ENCODE results near the gene COX5A.
"Not testable (repeated sequence)": the region's sequence is repeated elsewhere in the genome, so short reads cannot be mapped to it uniquely, and the experiment has no call there.

COX5A gene

GRCh38 chr15:74901612-74902063, 36.2 kb downstream of the COX5A start:
- Histone ChIP-seq H3K4me1 (ENCODE audit: insufficient read depth, insufficient read length) (peaks cover 3% of the 10 kb centered on the region), H3K36me3 (ENCODE audit: insufficient read depth, insufficient read length, low read length) (peaks cover 78% of the 10 kb centered on the region), H3K4me3 (ENCODE audit: insufficient read length, low read depth) (no peak overlapping the region), H3K27me3 (ENCODE audit: insufficient read depth, insufficient read length) (no peaks in the 10 kb centered on the region), H3K9ac (ENCODE audit: insufficient read length, low read depth) (no peak overlapping the region), H3K9me3 (ENCODE audit: insufficient read depth, low read length) (no peaks in the 10 kb centered on the region)
- no peak for DNase-seq (ENCODE audit: low read depth, low spot score)
- no peak for TF ChIP-seq ZNF274 (IDR thresholded peaks at IDR 0.05; ENCODE audit: low read depth, low read length)
- no peak for TF ChIP-seq YY1 (IDR thresholded peaks at IDR 0.05; ENCODE audit: insufficient read depth, insufficient read length)
- TF ChIP-seq SUZ12 (IDR thresholded peaks at IDR 0.05; ENCODE audit: extremely low read depth, insufficient read depth, insufficient read length): no peak

DNA sequence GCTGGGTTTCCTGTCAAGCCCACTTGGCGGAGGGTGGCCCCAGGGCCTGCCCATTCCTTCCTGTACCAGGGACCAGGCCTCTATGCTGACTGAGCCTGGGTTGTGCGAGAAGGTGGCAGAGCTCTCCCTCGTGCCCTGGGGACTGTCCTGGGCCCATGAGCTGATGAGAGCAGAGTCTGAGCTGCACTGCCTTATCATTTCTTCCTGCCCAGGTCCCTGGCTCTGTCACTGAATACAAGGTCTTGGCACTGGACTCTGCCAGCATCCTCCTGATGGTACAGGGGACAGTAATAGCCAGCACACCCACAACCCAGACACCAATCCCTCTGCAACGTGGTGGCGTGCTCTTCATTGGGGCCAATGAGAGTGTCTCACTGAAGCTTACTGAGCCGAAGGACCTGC, 40.6 kb downstream of the COX5A start:
- no peak for DNase-seq (ENCODE audit: low read depth, low spot score)
- Histone ChIP-seq H3K4me3 (ENCODE audit: insufficient read length, low read depth) (no peak overlapping the region), H3K36me3 (ENCODE audit: insufficient read depth, insufficient read length, low read length) (peaks cover 78% of the 10 kb centered on the region), H3K4me1 (ENCODE audit: insufficient read depth, insufficient read length) (no peaks in the 10 kb centered on the region), H3K9ac (ENCODE audit: insufficient read length, low read depth) (no peak overlapping the region), H3K27me3 (ENCODE audit: insufficient read depth, insufficient read length) (no peaks in the 10 kb centered on the region), H3K9me3 (ENCODE audit: insufficient read depth, low read length) (no peaks in the 10 kb centered on the region)
- TF ChIP-seq ZNF274 (IDR thresholded peaks at IDR 0.05; ENCODE audit: low read depth, low read length): no peak
- no peak for TF ChIP-seq SUZ12 (IDR thresholded peaks at IDR 0.05; ENCODE audit: extremely low read depth, insufficient read depth, insufficient read length)

GRCh38 chr15:74896316-74896715, 41.6 kb downstream of the COX5A start:
- TF ChIP-seq SUZ12 (IDR thresholded peaks at IDR 0.05; ENCODE audit: extremely low read depth, insufficient read depth, insufficient read length) (no peak), YY1 (IDR thresholded peaks at IDR 0.05; ENCODE audit: insufficient read depth, insufficient read length) (no peak), ZNF274 (IDR thresholded peaks at IDR 0.05; ENCODE audit: low read depth, low read length) (no peak)
- no peak overlapping the region for H3K9ac ChIP-seq (ENCODE audit: insufficient read length, low read depth)
- H3K9me3 ChIP-seq (ENCODE audit: insufficient read depth, low read length): no peaks in the 10 kb centered on the region
- DNase-seq (ENCODE audit: low read depth, low spot score): no peak
- no peaks in the 10 kb centered on the region for H3K4me1 ChIP-seq (ENCODE audit: insufficient read depth, insufficient read length)
- no peak overlapping the region for H3K4me3 ChIP-seq (ENCODE audit: insufficient read length, low read depth)
- H3K36me3 ChIP-seq (ENCODE audit: insufficient read depth, insufficient read length, low read length): peaks cover 77% of the 10 kb centered on the region
- H3K27me3 ChIP-seq (ENCODE audit: insufficient read depth, insufficient read length): no peaks in the 10 kb centered on the region

GRCh38 chr15:74895830-74896229, 42.0 kb downstream of the COX5A start:
- Histone ChIP-seq H3K4me1 (ENCODE audit: insufficient read depth, insufficient read length) (no peaks in the 10 kb centered on the region), H3K27me3 (ENCODE audit: insufficient read depth, insufficient read length) (no peaks in the 10 kb centered on the region), H3K4me3 (ENCODE audit: insufficient read length, low read depth) (no peak overlapping the region), H3K9ac (ENCODE audit: insufficient read length, low read depth) (no peak overlapping the region), H3K36me3 (ENCODE audit: insufficient read depth, insufficient read length, low read length) (peaks cover 77% of the 10 kb centered on the region), H3K9me3 (ENCODE audit: insufficient read depth, low read length) (no peaks in the 10 kb centered on the region)
- TF ChIP-seq YY1 (IDR thresholded peaks at IDR 0.05; ENCODE audit: insufficient read depth, insufficient read length) (no peak), SUZ12 (IDR thresholded peaks at IDR 0.05; ENCODE audit: extremely low read depth, insufficient read depth, insufficient read length) (no peak), ZNF274 (IDR thresholded peaks at IDR 0.05; ENCODE audit: low read depth, low read length) (no peak)
- DNase-seq (ENCODE audit: low read depth, low spot score): no peak

GRCh38 chr15:74894383-74894782, 43.5 kb downstream of the COX5A start:
- H3K9ac ChIP-seq (ENCODE audit: insufficient read length, low read depth); DNase-seq (ENCODE audit: low read depth, low spot score); H3K4me1 ChIP-seq (ENCODE audit: insufficient read depth, insufficient read length); H3K9me3 ChIP-seq (ENCODE audit: insufficient read depth, low read length); H3K4me3 ChIP-seq (ENCODE audit: insufficient read length, low read depth); H3K27me3 ChIP-seq (ENCODE audit: insufficient read depth, insufficient read length): not testable (repeated sequence)
- H3K36me3 ChIP-seq (ENCODE audit: insufficient read depth, insufficient read length, low read length): peaks cover 64% of the 10 kb centered on the region

DNA sequence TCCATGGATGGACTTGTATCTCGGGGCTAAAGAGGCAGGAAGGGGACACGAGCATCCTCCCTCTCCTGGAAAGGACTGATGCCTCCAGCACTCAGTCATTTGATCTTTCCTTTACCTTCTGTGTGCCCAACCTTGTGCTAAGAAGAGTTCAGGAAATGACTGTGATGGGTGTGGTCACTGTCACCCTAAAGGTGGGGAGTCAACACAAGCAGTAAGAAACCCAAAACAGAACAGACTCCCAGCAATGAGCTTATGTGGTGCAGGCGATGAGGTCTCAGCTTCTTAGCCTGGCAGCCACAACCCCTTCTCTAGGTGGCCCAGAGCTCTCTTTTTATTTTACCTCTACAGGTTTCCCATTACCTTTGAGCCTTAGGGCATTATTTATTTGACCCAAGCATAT, 44.2 kb downstream of the COX5A start:
- peaks cover 1% of the 10 kb centered on the region for H3K4me1 ChIP-seq (ENCODE audit: insufficient read depth, insufficient read length)
- peaks cover 56% of the 10 kb centered on the region for H3K36me3 ChIP-seq (ENCODE audit: insufficient read depth, insufficient read length, low read length)
- H3K4me3 ChIP-seq (ENCODE audit: insufficient read length, low read depth): no peak overlapping the region
- no peak overlapping the region for H3K9ac ChIP-seq (ENCODE audit: insufficient read length, low read depth)
- TF ChIP-seq ZNF274 (IDR thresholded peaks at IDR 0.05; ENCODE audit: low read depth, low read length) (no peak), YY1 (IDR thresholded peaks at IDR 0.05; ENCODE audit: insufficient read depth, insufficient read length) (no peak), SUZ12 (IDR thresholded peaks at IDR 0.05; ENCODE audit: extremely low read depth, insufficient read depth, insufficient read length) (no peak)
- no peaks in the 10 kb centered on the region for H3K9me3 ChIP-seq (ENCODE audit: insufficient read depth, low read length)
- DNase-seq (ENCODE audit: low read depth, low spot score): no peak
- H3K27me3 ChIP-seq (ENCODE audit: insufficient read depth, insufficient read length): no peaks in the 10 kb centered on the region

- Histone ChIP-seq H3K36me3 (ENCODE audit: insufficient read depth, insufficient read length, low read length) (peaks cover 54% of the 10 kb centered on the region), H3K9ac (ENCODE audit: insufficient read length, low read depth) (no peak overlapping the region), H3K9me3 (ENCODE audit: insufficient read depth, low read length) (no peaks in the 10 kb centered on the region), H3K27me3 (ENCODE audit: insufficient read depth, insufficient read length) (no peaks in the 10 kb centered on the region), H3K4me3 (ENCODE audit: insufficient read length, low read depth) (no peak overlapping the region), H3K4me1 (ENCODE audit: insufficient read depth, insufficient read length) (peaks cover 3% of the 10 kb centered on the region)
- no peak for DNase-seq (ENCODE audit: low read depth, low spot score)
- TF ChIP-seq YY1 (IDR thresholded peaks at IDR 0.05; ENCODE audit: insufficient read depth, insufficient read length) (no peak), SUZ12 (IDR thresholded peaks at IDR 0.05; ENCODE audit: extremely low read depth, insufficient read depth, insufficient read length) (no peak), ZNF274 (IDR thresholded peaks at IDR 0.05; ENCODE audit: low read depth, low read length) (no peak)
Observed at GRCh38 chr15:74892931-74893330, 44.9 kb downstream of the COX5A start.

- Histone ChIP-seq H3K4me1 (ENCODE audit: insufficient read depth, insufficient read length) (peaks cover 3% of the 10 kb centered on the region), H3K36me3 (ENCODE audit: insufficient read depth, insufficient read length, low read length) (peaks cover 47% of the 10 kb centered on the region), H3K9ac (ENCODE audit: insufficient read length, low read depth) (no peak overlapping the region), H3K27me3 (ENCODE audit: insufficient read depth, insufficient read length) (no peaks in the 10 kb centered on the region), H3K9me3 (ENCODE audit: insufficient read depth, low read length) (no peaks in the 10 kb centered on the region), H3K4me3 (ENCODE audit: insufficient read length, low read depth) (no peak overlapping the region)
- no peak for DNase-seq (ENCODE audit: low read depth, low spot score)
- TF ChIP-seq ZNF274 (IDR thresholded peaks at IDR 0.05; ENCODE audit: low read depth, low read length): no peak
- no peak for TF ChIP-seq YY1 (IDR thresholded peaks at IDR 0.05; ENCODE audit: insufficient read depth, insufficient read length)
- no peak for TF ChIP-seq SUZ12 (IDR thresholded peaks at IDR 0.05; ENCODE audit: extremely low read depth, insufficient read depth, insufficient read length)
Observed at GRCh38 chr15:74892313-74892712, 45.6 kb downstream of the COX5A start.
